GM04503 (cell line): ENCODE measurements around the gene PANK1.

Experiments
- DNase-seq: peaks from one replicate; pipeline ENCODE4 v3.0.0-alpha.2; 2012; ENCODE audit warnings: low read depth

Gene PANK1

GRCh38 chr10:89644967-89645741 is at the start of gene PANK1:
PANK1 (minus strand) TSS chr10:89645242; CDS start chr10:89644891, 351 bp downstream.
- DNase-seq: peak; percentile 36

GRCh38 chr10:89693176-89693575 is 48.1 kb upstream of the PANK1 start:
- no peak for DNase-seq

- DNase-seq: no peak
These were observed 47.4 kb upstream of the PANK1 start for GRCh38 chr10:89692416-89692815.

DNA sequence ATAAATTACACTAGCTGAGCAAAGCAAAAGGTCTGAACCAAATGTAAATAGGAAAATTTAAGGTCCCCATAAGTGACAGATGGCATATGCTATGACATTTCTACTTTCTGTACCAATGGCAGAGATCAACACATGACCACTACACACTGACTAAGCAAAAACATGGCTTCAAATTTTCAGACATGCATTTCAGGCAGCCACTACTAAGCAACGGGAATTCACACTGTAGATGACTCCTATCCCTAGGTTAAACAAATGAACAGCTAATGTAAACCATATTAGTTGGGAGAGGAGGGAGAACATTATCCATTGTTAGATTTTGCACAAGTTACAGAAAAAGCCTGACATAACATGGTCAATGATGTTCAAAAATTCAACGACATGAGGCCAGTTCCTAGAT is 45.0 kb upstream of the PANK1 start:
- no peak for DNase-seq

GRCh38 chr10:89685936-89686335 is 40.9 kb upstream of the PANK1 start:
- no peak for DNase-seq

DNA sequence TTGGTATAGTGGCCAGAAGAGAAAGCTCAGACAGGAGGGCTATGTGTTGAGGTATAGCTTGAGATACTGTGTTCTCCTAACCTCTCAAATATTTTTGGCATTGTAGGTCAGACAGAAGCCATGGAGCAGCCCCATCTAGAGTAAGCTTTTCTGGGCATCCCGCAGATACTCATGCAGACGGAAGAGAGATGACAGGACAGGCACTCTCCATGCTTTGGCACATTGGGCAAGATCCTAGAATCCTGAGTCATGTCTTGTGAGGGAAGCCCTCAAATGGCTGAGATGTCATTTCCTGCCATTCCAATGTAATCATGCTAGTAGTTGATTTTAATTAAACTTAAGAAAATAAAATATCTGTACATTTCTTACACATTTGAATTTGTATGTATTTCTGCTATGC is 39.6 kb upstream of the PANK1 start:
- DNase-seq: no peak

- DNase-seq: no peak
These were observed 38.8 kb upstream of the PANK1 start for GRCh38 chr10:89683883-89684282.

- no peak for DNase-seq
These were observed 34.9 kb upstream of the PANK1 start for GRCh38 chr10:89679986-89680385.

- no peak for DNase-seq
These were observed 32.3 kb upstream of the PANK1 start for GRCh38 chr10:89677341-89677740.

GRCh38 chr10:89670926-89671325 is 25.9 kb upstream of the PANK1 start:
- no peak for DNase-seq

GRCh38 chr10:89669985-89670384 is 24.9 kb upstream of the PANK1 start:
- DNase-seq: no peak

- DNase-seq: no peak
These were observed 23.5 kb upstream of the PANK1 start for GRCh38 chr10:89668386-89669071.

- no peak for DNase-seq
These were observed 21.1 kb upstream of the PANK1 start for GRCh38 chr10:89666138-89666537.

- no peak for DNase-seq
These were observed 20.3 kb upstream of the PANK1 start for GRCh38 chr10:89665302-89665701.

DNA sequence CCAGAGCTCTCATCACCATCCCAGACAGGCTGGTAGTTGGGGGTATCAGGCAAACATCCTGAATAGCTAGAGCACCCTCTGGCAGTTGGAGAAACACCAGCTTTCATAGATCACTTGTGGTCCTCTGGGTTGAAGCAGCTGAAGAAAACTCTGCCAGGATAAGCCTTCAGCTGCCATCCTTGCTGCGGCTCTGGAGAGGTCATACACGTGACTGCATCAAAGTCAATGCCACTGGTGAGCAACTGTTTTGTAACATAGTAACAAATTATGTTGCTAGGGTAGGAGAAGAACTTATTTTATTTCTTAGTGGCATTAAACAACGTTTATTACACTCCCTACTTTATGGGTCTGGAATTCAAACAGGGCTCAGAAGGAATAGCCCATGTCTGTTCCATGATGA is 19.2 kb upstream of the PANK1 start:
- DNase-seq: no peak

DNA sequence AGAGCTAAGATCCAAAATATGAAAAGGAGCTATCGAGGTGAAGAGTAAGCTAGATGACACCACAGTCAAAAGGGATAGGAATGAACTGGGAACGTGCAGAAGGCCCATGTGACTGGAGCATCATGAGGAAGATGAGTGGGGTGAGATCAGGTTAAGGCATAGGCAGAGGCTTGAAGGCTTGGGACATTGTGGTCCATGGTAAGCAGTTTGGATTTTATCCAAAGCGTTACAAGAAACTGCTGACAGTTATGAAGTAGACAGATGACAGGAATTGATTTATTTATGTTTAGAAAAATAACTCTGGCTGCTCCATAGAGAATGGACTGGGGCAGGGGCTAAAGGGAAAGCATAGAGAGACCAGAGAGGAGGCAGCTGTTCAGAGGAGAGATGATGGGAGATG is 18.1 kb upstream of the PANK1 start:
- DNase-seq: no peak

- DNase-seq: no peak
These were observed 17.6 kb upstream of the PANK1 start for GRCh38 chr10:89662596-89662995.

DNA sequence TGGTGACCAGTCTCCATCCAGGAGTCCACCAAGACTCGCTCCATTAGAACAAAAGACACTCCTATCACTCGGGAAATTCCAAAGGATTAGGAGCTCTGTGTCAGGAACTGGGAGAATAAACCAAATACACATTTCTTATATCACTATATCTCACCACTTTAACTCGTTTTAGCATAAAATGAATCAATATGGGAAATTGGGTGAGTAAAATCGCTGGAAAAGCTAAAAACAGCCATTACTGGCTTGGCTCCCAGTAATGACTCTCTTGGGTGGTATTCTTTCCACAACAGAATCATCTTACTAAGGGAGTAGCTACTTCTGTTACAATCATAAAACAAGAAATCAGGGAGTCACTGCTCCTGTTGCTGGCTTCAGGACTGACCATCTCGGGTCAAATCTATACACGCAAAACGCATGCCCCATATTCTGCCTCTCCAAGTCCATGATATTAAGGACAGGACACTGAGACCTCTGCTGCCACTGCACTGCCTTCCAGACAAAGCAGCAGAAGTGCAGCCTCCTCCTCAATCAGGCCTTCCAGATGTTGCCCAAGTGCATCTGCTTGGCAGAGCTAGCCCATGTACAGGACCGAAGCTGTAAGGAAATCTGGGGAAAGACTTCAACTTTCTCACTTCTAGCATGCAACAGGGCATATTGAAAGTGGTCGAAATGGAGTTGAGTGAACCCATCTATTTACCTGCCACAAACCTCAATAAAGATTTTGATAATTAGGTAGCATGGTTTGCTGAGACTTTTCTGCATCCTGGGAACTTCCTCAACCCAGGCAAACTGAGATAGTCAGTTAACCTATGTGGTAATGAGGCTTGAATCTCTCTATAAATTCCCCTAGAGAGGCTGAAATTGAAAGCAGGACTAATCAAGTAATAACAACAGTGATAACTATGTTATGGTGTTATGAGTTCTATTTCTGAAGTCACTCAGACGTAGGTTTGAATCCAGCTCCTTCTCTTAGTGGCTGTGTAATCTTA is 14.4 kb upstream of the PANK1 start:
- DNase-seq: peak; percentile 79

GRCh38 chr10:89657302-89657701 is 12.3 kb upstream of the PANK1 start:
- no peak for DNase-seq

DNA sequence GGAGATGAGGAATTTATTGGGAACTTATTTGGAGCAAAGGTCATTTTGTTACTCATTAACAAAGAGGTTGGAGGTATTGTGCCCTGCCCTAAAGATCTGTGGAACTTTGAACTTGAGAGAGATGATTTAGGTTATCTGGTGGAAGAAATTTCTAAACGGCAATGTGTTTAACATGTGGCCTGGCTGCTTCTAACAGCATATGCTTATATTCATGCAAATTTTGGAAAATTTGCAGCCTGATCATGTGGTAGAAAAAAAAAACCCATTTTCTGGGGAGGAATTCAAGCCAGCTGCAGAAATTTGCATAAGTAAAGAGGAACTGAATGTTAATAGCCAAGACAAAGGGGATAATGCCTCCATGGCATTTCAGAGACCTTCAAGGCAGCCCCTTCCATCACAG is 10.7 kb upstream of the PANK1 start:
- no peak for DNase-seq

DNA sequence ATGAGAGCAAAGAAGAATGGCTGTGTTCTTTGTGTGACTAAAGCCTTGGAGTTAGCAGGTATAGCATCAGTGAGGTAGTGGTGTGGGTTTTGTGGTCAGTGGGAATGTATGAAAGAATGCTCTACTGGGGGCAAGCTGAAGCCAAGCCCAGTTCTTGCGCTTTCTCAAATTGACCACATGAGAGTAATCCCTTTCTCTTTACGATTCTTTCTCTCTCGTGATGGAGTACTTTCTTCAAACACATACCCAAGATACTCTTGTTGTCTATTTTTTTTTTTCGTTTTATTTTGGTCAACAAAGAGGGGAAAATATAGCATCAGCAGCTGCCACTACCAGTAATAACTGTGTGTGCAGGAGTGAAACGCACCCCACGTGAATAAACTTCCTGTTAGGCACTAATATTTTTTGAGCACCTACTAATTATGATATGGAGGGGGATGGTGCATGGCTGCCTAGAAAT is 8.4 kb upstream of the PANK1 start:
- no peak for DNase-seq

GRCh38 chr10:89652806-89653370 is 7.8 kb upstream of the PANK1 start:
- DNase-seq: no peak
